Stimulated activated CD4-positive, alpha-beta T cell treated with anti-CD3 and anti-CD28 coated beads, Interleukin-2, amount 100 ng/mL, for 24 hours (primary cell): ENCODE results near the gene ITGB4.

Experiments
- DNase-seq, 2 donors: peaks; one replicate each; pipeline ENCODE4 v3.0.0-alpha.2; 2020

ITGB4 gene

DNA sequence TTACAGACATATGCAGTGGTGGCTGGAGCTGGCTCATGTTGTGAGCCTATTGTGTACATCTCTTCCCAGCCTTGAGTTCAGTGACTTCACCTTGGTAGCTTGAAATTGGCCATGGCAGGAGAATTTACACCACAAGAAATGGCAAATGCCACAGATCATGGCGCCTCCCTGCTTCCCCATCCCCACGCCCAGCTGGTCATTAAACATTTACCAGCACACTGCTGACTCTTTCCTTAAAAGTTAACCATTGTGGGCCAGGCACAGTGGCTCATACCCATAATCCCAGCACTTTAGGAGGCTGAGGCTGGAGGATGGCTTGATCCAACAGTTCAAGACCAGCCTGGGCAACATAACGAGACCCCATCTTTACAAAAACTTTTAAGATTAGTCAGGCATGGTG lies 22.6 kb upstream of the ITGB4 start:
- DNase-seq, result no peak

DNA sequence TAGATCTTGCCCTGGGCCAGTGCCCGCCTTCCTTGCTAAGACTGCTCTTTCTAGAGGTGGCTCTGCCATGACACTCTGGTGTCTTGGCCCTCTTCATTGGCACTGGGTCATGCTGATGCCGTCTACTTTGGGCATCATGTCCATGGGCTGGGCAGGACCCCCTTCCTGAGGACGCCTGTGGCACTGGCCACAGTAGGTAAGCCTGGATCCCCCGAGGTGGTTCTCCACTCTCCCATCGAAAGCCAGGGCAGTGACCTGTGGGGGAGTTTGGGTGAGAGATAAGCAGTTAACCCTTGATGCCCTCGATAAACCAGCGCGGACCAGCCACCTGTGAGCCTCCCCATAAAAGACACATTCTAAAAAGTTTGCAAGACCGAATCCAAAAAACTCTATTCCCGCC lies 20.0 kb upstream of the ITGB4 start:
- no peak for DNase-seq

DNA sequence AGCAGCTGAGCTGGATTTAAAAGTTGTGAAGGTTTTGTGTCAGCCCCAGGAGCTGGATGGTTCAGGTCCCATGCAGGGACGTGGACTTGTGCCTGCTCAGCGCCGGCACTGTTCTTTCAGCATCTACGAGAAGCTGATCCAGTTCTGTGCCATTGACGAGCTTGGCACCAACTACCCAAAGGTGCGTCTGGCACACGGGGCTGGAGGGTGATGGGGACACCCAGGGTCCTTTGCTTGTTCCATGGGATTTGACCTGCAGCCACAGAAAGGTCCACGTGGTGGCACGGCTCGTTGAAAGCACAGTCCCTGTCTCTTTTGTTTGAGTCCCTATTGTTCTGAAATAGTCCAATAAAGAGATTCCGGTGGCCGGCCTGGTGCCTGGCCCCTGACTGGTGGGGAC lies 18.1 kb upstream of the ITGB4 start:
- DNase-seq, result no peak

DNA sequence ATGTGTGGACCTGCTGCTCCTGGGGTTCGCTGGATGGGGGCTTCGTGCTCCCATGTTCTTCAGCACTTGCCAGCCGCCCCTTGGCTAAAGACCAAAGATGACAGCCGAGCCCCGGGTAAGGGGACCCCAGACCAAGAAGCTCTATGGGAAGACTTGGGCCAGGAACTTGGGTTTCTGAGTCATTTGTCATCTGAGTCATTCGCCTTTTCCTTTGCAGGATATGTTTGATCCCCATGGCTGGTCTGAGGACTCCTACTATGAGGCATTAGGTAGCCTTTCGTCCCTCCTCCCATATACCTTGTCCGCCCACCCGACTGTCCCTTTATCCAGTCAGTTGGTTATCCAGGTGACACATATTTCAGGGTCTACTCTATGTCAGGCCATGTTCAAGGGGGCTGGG lies 17.7 kb upstream of the ITGB4 start:
- DNase-seq, result no peak

DNA sequence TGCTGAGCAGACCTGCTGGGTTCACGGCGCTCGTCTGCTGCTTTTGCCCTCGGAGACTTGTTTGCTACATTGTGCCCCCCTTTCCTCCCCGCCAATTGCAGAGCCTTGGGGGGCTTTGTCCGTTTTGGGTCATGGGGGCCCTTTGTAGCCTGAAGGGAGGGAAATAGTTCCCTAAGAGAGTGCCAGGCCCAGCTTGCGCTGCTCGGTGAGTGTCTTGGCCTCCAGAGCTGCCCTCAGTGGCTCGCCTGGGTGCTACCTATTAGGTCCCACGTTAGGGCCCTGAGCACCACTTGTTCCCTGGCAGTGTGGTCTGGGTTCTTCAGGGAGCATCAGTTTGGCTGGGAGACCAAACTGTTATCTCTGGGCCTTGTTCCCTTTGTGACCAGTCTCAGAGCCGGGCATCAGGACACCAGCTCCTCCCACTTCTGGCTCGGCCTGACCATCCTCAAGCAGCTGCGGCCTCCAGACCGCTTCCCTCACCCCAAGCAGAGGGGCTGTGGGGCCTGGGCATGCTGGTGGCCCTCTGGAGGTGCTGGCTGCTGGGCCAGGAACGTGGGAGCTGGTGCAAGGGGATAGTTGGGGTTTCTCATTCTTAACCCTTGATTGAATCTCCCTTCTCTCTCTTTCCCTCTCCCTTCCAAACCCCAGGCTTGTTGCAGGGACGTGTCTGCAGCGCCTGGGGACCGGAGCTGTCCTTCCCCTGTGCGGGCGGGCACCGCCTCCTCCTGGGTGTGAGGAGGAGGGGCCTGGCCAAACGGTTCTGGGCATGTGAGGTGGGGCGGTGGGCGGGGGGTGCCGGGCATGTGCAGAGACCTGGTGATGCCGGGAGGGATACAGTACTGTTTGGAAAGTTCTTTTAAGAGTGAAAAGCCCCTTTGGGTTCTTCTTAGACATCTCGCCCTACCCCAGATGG lies 16.0 kb upstream of the ITGB4 start:
- DNase-seq, result no peak

DNA sequence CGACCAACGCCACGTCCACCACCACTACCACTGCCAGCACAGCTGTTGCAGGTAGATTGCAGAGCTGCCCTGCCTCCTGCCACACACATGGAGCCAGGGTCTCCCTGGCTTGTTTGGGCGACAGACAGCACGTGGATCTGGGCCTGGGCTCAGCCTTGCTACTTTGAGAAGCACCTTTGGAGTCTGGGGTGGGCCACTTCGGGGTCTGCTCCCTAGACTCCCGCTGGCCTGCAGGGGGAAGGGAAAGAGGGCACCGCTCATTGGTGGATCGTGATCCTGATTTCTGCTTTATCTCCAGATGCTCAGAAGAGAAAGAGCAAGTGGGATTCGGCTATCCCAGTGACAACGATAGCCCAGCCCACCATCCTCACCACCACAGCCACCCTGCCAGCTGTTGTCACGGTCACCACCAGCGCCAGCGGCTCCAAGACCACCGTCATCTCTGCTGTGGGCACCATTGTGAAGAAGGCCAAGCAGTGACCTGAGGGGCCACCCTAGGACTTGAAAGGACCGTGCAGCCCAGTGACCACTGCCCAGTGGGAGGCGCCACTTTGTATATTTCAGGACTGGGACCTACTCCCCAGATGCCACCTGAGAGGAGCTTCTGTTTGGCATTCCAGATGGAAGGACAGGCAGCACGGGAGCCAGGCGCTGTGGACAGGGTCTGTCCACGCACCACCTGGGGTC lies 15.1 kb upstream of the ITGB4 start:
- no peak for DNase-seq

DNA sequence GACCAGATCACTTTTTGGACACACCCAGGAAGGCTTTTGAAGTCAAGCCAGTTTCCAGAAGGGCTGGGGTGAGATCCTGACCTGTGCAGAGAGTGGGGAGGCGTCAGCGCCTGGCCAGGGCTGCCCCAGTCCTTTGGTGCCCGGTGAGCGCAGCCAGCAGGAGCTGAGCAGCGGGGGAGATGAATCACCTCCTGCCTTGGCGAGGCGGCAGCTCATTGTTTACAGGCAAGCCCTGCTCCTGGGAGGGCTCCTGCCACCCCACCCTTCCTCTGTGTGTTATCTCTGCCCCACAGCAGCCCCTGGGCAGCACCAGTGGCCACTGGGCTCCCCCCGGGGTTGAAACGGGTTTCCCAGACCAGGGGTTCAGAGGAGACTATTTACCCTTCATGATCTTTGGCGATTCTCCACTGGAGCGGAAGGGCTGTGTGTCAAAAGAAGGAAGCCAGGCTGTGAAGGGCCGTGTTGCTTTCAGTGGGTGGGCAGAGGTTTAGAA lies 14.1 kb upstream of the ITGB4 start:
- no peak for DNase-seq

DNA sequence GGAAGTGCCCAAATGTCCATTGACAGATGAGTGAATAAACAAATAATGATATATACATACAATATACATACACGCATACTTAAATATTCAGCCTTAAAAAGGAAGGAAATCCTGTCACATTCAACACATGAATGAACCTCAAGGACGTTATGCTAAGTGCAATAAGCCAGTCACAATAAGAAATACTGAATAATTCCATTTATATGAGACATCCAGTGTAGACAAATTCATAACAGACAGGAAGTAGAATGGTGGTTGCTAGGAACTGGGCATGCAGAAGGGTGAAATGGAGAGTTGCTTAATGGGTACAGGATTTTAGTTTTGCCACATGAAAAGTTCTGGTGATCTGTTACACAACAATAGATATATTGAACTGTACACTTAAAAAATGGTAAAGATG lies 8.8 kb upstream of the ITGB4 start:
- DNase-seq, result no peak

DNA sequence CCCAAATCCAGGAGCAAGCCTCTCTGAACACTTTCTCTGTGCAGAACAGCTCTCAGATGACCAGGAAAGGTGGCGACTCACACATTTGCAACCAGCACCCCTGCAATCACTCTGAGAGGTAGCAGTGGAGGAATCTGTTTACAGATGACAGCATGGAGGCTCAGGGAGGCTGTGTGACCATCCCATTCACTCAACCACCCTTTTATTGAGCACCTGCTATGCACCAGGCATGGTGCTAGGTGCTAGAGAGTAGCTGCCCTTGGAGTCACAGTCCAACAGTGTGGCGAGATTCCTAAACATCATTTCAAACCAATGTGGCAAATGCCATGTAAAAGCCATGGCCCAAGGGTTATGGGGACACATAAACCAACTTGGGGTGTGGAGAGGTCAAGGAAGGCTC lies 1.5 kb upstream of the ITGB4 start:
- no peak for DNase-seq

DNA sequence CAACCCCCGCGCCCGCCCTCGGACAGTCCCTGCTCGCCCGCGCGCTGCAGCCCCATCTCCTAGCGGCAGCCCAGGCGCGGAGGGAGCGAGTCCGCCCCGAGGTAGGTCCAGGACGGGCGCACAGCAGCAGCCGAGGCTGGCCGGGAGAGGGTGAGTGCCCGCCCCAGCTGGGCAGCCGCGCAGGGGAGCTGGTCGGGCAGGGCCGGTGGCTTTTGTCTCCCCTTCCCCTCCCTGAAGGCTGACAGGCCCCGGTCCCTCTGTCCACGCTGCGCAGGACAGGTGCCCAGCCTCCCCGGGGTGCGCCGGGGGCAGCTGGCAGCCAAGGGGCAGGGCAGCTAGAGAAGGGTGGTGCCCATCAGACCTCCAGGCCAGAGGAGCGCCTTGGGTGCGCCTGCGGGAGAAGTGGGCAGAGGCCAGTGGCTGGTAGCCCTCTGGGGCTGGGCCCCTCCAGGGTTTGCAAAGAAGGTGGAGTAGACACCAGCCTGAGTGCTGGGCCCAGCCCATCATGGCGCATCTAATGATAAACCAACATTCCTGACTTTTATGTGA lies 278 bp downstream of the ITGB4 start:
- DNase-seq, result no peak

DNA sequence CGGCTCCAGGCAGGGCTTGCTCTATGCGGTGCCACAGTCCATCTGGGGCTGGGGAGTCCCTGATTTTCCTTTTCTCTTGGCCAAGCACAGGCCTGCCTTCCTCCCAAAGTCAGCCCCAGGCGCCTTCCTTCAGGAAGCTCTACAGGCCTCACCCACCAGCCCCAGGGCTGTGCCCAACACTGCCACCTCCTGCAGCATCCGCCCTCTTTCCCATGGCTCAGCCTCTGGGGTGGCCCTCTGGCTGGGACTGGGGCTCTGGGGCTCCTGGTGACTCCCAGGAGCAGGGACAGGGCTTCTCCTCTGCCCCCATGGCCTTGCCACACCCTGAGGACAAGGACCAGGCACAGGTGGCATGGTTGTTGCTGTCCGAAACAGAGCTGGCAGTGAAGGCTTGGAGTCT lies 817 bp downstream of the ITGB4 start:
- DNase-seq, result no peak

DNA sequence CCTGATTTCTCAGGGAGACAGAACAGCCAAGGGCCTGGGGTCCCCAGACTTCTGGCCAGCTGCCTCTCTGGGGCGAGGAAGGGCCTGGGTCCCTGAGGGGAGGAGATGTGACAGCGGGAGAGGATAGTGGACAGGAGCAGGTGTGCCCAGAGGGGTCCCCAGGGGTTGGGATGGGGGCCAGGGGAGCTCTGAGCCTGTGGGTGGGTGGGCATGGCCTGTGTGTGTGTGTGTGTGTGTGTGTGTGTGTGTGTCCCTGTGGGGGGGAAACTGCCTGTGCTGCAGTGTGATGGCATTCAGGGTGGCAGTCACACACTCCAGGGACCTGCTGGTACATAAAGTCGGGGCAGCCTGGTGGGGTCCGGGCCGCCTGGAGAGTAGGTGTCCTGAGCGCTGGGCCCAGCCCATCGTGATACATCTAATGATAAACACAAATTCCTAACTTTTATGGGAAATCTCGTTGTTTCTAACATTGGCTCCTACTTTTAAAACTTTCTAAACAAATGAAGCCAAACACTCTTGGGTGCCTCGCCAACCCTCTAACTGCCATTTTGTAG lies 1.4 kb downstream of the ITGB4 start:
- DNase-seq, result no peak

DNA sequence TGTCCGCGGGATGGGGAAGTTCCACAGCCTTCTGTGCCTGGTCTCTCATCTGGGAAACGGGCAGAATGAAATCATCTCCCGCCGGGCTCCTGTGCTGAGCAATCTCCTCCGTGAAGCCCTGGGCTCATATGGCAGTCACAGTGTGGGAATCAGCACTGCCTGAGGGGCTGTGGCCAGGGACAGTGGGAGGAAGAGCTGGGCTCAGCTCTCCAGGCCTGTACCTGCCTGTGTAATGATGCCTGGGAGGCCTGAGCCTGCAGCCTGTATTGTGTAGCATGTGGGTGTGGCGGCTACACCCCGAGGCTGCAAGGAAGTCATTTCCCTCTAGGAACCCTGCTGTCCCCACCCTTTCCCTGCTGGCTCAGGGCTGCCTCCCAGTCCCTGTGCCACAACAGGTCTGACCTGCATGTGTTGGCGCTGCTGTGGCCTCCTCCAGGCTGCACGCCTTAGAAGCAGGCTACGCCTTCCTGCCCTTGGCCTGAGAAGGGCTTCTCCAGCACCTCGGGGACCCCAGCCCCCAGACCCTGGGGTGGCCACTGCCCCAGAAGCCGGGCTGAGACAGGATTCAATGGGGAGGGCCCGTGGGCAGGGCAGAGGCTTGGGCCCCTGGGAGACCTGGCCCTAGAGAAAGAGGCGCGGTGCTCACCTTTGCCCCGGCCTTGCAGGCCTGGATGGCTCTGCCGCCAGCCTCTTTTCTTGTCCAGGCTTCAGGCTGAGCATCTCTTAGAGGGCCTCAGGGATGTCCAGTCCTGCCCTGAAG lies 2.1 kb downstream of the ITGB4 start:
- DNase-seq, result no peak

DNA sequence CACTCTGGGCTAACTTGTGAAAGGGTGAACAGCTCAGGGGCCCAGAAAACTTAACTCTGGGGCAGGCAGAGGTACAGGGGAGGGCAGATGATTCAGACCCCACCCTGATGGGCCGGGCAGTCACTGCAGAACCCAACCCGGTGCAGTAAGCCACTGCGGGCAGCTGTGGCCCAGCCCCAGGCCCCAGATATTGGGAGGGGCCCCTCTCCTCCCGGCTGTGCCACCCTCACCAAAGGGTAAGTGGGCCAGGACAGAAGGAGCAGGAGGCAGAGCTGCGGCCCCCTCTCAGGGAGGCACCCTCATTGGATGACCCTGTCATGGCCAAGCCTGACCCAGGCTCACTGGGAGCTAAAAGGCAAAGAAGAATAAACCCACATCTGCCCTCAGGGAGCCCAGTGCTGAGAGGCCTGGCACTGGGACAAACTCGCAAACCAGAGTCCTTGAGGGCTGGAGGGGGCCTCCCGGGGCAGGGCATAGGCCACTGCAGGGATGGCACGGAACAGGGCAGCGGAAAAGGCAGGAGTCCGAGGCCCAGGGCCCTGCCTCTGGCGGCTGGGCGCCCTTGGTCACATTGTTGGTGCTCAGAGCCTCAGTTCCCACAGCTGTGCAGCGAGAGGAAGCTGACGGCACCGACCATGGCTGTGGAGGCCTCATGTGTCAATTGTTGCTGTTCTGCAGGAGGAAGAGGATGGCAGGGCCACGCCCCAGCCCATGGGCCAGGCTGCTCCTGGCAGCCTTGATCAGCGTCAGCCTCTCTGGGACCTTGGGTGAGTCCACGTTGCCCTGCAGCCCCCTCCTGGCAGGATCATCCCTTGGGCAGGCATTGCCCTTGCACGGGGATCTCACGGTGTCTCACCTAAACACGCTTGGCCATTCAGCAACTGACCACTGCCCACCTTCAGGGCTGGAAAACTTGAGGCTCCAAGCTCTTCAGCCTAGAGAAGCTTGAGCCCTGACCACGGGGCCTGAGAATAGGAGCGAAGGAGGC lies 3.1 kb downstream of the ITGB4 start:
- no peak for DNase-seq

DNA sequence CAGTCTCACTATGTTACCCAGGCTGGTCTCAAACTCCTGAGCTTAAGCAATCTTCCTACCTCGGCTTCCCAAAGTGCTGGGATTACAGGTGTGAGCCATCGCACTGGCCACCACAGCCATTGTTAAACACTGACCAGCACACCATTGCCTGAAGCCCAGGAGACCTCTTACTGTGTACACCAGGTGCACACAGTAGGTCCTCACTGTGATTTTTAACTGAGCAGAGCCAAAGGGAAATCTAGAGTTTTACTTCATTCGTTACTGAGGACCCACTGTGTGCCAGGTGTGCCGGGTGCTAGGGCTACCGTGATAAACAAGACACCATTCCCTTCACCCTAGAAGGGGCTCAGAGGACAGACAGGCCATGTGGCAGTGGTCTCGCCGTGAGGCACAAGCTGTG lies 4.2 kb downstream of the ITGB4 start:
- DNase-seq, result no peak

DNA sequence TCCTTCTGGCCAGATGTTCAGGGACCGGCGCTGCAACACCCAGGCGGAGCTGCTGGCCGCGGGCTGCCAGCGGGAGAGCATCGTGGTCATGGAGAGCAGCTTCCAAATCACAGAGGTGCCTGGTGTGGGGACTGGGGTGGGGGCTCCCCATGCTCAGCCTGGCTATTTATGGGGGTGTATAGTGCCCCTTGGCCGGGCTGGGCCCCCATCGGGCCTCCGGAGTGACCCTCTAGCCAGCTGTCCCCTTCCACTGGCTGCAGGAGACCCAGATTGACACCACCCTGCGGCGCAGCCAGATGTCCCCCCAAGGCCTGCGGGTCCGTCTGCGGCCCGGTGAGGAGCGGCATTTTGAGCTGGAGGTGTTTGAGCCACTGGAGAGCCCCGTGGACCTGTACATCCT lies 6.1 kb downstream of the ITGB4 start:
- no peak for DNase-seq

DNA sequence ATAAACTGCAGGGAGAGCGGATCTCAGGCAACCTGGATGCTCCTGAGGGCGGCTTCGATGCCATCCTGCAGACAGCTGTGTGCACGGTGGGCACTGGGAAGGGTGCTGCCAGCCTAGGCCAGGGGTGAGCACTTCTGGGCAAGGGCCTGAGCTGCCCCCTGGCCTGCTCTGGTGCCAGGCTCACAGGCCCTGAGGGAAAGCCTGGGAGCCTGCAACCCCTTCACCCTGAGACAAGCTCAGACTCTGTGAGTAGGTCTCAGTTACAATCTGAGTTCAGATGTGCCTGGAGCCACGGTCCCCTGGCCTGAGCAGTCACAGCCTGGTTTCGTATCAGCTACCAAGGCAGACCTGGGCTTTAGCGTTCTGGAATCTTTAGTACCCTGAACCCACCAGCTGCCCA lies 8.1 kb downstream of the ITGB4 start:
- no peak for DNase-seq

DNA sequence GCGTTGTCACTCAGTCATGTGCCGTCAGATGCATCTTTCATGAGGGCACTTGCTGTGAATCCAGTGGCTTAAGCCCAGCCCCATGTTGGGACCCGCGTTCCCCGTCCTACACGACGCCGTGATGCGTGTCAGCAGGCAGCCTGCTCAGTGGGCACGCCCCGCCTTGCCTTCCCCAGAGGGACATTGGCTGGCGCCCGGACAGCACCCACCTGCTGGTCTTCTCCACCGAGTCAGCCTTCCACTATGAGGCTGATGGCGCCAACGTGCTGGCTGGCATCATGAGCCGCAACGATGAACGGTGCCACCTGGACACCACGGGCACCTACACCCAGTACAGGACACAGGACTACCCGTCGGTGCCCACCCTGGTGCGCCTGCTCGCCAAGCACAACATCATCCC lies 8.8 kb downstream of the ITGB4 start:
- no peak for DNase-seq

DNA sequence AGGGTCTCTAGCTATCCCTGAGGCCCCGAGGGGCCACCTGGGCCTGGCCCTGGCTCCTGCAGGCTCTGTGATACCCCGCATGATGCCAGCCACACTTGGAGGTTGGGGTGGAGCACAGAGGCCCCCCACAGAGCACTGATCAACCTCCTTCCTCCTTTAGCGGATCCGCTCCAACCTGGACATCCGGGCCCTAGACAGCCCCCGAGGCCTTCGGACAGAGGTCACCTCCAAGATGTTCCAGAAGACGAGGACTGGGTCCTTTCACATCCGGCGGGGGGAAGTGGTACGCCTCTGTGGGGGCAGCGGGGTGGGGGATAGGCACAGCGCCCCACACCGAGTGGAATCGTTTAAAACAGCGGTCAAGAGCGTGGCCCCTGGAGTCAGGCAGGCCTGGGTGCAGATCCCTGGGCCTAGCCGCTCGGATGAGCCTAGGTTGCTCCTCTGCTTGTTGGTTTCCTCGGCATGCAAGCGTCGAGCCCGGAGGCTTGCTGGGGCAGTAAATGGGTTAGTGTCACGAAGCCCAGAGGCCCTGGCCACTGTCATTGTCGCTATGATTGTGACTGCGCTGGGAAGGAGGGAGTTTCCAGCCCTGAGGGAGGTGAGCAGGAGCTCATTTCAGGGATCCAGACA lies 9.9 kb downstream of the ITGB4 start:
- no peak for DNase-seq

DNA sequence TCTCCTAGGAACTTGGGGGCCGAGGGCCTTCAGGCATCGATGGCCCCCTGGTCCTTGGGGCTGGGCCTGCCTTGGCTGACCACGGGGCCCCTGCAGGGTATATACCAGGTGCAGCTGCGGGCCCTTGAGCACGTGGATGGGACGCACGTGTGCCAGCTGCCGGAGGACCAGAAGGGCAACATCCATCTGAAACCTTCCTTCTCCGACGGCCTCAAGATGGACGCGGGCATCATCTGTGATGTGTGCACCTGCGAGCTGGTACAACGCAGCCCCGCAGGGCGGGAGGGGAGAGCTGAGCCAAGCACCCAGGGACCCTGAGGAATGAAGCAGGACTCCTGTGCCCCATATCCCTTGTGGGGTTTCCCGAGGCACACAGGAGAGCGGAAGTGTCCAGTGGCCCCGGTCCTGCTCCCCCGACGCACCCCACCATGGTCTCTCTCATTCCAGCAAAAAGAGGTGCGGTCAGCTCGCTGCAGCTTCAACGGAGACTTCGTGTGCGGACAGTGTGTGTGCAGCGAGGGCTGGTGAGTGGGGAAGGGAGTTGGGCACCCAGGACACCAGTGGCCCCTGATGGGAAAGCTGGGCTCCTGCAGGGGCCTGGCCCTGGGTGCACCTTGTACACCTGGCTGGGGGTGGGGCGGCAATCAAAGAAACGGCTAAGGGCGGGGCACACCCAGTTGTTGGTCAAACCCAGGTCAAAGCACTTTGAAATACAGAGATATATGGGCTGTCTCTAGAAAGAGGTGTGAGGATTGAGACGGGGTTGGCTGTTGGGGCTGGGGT lies 10.6 kb downstream of the ITGB4 start:
- DNase-seq, result no peak
